Measurements from ENCODE around the gene RNASE13.

Gene RNASE13

DNA sequence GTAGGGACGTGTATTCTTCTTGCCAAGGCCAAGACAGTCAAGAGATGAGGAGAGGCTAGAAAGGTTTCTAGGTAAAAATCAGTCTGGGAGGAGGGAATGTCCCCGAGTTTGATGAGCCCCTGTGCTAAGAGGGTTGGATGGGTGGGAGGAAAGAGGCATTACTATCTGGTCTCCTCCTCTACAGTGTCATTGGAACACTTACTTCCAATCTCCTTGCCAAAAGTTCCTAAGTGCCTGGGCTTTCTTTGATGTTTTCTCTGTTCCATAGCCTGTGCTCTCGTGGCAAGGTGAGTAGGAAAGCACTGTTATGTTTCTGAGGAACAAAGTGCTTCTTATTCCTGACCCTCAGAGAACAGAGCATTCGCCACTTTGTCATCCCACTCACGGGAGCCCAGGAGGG, at the start of gene RNASE13:
Gene RNASE13, minus strand, starts transcription at position 101 of the 400 bp plus-strand sequence. CDS start 519 bp downstream, outside the sequence.
- DNase-seq (ENCODE audit: low read depth in 2 of 2): no peak

DNA sequence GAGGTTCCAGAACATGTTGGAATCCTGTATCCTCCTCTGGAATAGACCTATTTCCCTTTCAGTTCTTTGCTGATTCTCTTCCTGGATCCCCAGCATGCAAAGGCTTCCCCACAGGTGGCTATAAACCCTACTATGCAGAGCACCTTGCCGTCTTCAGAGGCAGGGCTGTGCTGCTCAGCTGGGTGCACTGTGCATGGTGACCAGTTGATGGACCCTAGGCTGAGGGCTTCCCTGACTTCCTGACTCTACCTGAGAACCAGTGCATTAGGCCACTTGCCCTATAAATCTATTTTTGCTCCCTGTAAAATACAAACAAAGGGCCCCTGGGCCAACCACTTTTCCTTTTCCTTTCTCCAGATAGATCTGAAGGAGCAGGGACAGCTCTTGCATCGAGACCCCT, 49.8 kb upstream of the RNASE13 start:
- no peak for DNase-seq (ENCODE audit: low read depth in 2 of 2)

DNA sequence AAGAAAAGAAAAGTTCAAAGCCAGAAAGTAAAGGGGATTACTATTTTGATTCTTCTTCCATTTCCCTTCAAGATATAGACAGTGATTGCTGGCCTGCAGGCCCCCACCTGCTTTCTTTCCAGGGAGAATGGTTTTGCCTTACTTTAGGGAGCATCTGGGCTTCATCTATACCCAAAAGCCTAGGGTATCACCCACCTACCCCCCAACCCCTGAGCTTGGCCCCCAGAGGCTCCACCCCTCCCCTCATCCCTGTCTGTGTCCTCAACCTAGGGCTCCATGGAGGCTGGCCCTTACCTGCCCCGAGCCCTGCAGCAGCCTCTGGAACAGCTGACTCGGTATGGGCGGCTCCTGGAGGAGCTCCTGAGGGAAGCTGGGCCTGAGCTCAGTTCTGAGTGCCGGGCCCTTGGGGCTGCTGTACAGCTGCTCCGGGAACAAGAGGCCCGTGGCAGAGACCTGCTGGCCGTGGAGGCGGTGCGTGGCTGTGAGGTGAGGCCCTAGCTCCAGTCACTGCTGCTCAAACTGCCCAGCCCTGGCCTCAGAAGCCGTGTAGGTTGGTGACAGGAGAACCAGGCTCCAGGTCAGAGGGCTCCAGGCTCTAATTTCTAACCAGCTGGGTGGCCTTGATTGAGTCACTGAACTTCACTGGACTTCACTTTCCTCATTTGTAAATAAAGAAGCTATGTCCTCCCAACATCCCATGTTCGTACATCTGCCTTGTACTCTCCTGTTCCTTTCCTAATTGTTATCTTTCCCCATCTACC, 49.1 kb upstream of the RNASE13 start:
- no peak for DNase-seq (ENCODE audit: low read depth in 2 of 2)

DNA sequence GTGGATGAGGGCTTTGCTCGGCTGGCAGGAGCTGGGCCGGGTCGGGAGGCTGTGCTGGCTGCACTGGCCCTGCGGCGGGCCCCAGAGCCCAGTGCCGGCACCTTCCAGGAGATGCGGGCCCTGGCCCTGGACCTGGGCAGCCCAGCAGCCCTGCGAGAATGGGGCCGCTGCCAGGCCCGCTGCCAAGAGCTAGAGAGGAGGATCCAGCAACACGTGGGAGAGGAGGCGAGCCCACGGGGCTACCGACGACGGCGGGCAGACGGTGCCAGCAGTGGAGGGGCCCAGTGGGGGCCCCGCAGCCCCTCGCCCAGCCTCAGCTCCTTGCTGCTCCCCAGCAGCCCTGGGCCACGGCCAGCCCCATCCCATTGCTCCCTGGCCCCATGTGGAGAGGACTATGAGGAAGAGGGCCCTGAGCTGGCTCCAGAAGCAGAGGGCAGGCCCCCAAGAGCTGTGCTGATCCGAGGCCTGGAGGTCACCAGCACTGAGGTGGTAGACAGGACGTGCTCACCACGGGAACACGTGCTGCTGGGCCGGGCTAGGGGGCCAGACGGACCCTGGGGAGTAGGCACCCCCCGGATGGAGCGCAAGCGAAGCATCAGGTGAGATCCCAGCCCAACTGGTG, 47.0 kb upstream of the RNASE13 start:
- no peak for DNase-seq (ENCODE audit: low read depth in 2 of 2)

GRCh38 chr14:21078726-21079125, 44.1 kb upstream of the RNASE13 start:
- no peak for DNase-seq (ENCODE audit: low read depth in 2 of 2)

GRCh38 chr14:21078287-21078686, 43.7 kb upstream of the RNASE13 start:
- no peak for DNase-seq (ENCODE audit: low read depth in 2 of 2)

DNA sequence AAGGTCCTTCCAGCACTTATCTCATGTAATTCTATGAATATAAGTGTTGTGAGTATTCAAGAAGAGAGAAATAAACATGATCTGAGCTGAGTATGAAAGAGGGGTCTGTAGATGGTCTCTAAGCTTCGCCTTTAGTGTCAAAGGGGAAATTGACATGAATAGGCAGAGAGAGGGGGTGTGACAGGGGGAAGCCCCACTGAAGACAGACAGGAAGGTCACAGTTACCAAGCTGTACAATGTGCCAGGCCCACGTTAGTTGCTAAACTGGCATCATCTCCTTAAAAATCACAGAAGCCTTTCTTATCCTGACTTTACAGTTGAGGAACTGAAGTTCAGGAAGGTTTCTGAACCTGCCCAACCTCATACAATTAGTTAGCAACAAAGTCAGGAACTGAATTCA, 43.1 kb upstream of the RNASE13 start:
- DNase-seq (ENCODE audit: low read depth in 2 of 2): no peak

DNA sequence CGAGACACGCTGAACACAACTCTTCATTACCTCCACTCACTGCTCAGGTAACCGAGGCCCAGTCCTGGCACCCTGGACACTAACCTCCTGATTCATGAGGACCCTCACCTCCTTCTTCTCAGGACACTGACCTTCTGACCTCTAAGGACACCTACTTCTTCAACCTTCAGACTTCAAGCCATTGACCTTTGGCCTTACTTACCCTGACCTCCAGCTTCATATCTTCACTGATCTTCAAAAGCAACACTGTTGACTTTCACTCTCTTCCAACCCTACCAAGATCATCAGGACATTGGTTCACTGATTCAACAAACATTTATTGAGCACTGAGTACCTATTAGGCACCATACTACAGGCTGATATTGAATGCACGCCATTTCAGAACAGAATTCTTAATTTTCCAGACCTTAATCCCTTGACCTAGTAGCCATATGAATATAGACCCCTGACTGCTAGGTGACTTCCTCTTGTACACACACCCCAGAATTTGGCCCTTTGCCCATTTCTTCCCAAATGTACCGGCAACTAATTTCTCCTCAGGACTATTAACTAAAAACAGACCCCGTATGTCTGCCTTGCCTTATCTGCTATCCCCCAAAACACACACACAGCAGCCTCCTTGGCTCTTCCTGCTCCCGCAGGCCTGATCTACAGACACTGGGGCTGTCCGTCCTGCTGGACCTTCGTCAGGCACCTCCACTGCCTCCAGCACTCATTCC, 41.3 kb upstream of the RNASE13 start:
- DNase-seq (ENCODE audit: low read depth in 2 of 2): no peak

GRCh38 chr14:21074398-21075272, 40.0 kb upstream of the RNASE13 start:
- no peak for DNase-seq (ENCODE audit: low read depth in 2 of 2)

DNA sequence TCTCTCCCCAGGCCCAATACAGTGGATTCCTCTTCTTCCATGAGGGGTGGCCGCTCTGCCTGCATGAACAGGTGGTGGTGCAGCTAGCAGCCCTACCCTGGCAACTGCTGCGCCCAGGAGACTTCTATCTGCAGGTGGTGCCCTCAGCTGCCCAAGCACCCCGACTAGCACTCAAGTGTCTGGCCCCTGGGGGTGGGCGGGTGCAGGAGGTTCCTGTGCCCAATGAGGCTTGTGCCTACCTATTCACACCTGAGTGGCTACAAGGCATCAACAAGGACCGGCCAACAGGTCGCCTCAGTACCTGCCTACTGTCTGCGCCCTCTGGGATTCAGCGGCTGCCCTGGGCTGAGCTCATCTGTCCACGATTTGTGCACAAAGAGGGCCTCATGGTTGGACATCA, 39.3 kb upstream of the RNASE13 start:
- no peak for DNase-seq (ENCODE audit: low read depth in 2 of 2)

- no peak for DNase-seq (ENCODE audit: low read depth in 2 of 2)
These were observed 38.3 kb upstream of the RNASE13 start for GRCh38 chr14:21072781-21073339.

DNA sequence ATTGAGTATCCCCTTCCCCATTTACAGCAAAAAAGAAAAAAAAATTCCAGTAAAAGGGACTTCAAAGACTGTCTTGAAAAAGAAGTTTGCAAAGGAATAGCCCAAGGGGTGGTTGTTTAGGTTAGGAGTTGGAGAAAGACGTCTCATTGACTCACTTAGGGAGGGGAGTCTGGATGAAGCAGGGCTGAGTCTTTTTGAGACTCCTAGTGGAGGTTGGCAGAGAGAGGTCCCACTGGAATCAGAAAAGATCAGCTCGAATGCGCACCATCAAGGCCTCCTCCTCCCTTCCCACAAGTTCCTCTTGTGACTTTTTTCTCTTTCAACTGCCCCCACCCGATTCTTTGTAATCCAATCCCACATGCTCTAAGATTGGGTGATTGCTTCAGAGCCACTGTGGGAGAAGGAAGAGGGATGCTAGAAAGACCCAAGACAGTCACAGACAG, 37.4 kb upstream of the RNASE13 start:
- no peak for DNase-seq (ENCODE audit: low read depth in 2 of 2)

- DNase-seq (ENCODE audit: low read depth in 2 of 2): peak in 1 of 2 experiments; percentile 46
These were observed 36.8 kb upstream of the RNASE13 start for GRCh38 chr14:21071225-21072030.

GRCh38 chr14:21070610-21071224, 36.1 kb upstream of the RNASE13 start:
- no peak for DNase-seq (ENCODE audit: low read depth in 2 of 2)

- no peak for DNase-seq (ENCODE audit: low read depth in 2 of 2)
These were observed 35.5 kb upstream of the RNASE13 start, which contains the start of gene ARHGEF40 for GRCh38 chr14:21070083-21070609. Gene ARHGEF40, plus strand, starts transcription at chr14:21070304. Its CDS starts 93 bp downstream, at chr14:21070397.

DNA sequence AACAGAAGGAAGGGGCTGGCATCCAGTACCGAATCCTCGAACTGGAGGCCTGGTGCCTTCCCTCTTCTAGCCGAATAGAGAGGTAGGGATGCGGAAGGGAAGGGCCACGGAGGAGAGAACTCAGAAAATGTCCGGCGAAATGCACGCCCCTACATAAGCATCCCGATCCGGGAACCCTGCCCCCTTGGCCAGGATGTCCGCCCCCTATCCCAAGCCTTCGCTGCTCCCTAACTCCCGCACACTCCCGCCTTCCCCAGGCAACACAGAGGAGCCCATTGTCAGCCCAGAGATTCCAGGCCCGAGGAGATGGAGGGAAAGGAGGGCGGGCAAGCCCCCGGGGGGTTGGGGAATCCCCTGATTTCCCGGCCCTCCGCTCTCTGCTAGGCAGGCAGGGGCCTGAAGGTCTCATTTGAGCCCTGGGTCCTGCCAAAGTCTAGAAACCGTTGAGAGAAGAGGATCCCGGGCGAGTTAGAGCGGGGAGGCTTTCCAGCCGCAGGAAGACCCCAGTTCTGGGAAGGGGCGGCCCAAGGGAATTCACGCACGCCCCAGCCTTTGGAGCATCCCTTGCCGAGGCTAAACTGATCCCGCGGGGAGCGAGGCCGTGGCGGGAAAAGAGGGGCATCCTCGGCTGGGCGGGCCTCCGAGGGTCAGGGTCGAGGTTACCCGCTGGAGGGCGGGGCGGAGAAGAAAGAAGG, 34.9 kb upstream of the RNASE13 start:
- no peak for DNase-seq (ENCODE audit: low read depth in 2 of 2)

GRCh38 chr14:21068521-21069387, 34.1 kb upstream of the RNASE13 start:
- no peak for DNase-seq (ENCODE audit: low read depth in 2 of 2)

DNA sequence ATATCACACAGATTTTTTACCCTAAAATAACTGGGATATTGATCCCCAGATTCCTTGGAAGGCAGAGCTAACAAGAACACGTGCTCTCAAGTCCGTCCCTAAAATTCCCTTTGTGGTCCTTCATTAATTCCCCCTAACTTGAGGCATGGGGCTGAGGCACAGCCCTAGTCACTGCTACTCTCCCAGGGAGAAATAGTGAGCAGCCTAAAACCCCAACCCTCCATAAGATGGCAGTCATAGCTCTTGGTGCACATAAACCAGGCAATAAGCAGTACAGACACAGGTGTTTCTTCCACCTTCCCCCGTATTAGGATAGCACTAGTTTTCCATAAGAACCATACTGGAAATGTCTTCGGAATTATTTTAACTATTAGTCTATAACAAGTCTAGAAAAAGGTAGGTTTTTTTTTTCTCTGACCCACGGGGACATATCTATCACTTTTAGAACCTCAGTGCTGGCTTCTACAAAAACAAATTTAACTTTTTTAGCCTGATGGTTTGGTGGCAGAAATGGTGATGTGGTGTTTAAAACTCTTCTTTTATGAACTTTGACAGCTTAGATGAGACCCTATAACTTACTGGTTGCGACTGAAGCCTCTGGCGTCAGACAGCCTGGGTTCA, 32.4 kb upstream of the RNASE13 start:
- DNase-seq (ENCODE audit: low read depth in 2 of 2): no peak
